Globus pallidus (tissue), 1 donor: ENCODE data around the gene GTF3C1.
"Not testable (repeated sequence)": the region's sequence is repeated elsewhere in the genome, so short reads cannot be mapped to it uniquely, and the experiment has no call there.

ENCODE experiments used
- DNase-seq: peaks from one replicate; pipeline ENCODE4 v3.0.0-alpha.2; 2015; ENCODE audit warnings: low spot score

Gene GTF3C1

GRCh38 chr16:27462200-27462845 lies 87.4 kb downstream of the GTF3C1 start:
- no peak for DNase-seq

GRCh38 chr16:27461483-27462171 lies 88.1 kb downstream of the GTF3C1 start:
- no peak for DNase-seq

- DNase-seq: no peak
Measured at GRCh38 chr16:27460663-27461482, 88.8 kb downstream of the GTF3C1 start.

GRCh38 chr16:27460213-27460612 lies 89.5 kb downstream of the GTF3C1 start:
- DNase-seq: no peak

- no peak for DNase-seq
Measured at GRCh38 chr16:27458987-27459688, 90.6 kb downstream of the GTF3C1 start.

- DNase-seq: no peak
Measured at GRCh38 chr16:27458258-27458657, 91.5 kb downstream of the GTF3C1 start.

GRCh38 chr16:27457605-27457900 lies 92.2 kb downstream of the GTF3C1 start:
- DNase-seq: not testable (repeated sequence)

GRCh38 chr16:27455700-27456099 lies 94.0 kb downstream of the GTF3C1 start:
- DNase-seq: no peak

- no peak for DNase-seq
Measured at GRCh38 chr16:27453494-27453825, 96.3 kb downstream of the GTF3C1 start.

- no peak for DNase-seq
Measured at GRCh38 chr16:27452569-27453493, 96.9 kb downstream of the GTF3C1 start.

GRCh38 chr16:27450196-27450549 lies 99.5 kb downstream of the GTF3C1 start:
- DNase-seq: no peak

- no peak for DNase-seq
Measured at GRCh38 chr16:27449434-27450195, 100.1 kb downstream of the GTF3C1 start.

- DNase-seq: no peak
Measured at GRCh38 chr16:27448532-27449433, 100.9 kb downstream of the GTF3C1 start.

GRCh38 chr16:27447301-27447700 lies 102.4 kb downstream of the GTF3C1 start:
- no peak for DNase-seq

- DNase-seq: no peak
Measured at GRCh38 chr16:27446721-27447120, 103.0 kb downstream of the GTF3C1 start.

- DNase-seq: no peak
Measured at GRCh38 chr16:27445502-27446175, 104.1 kb downstream of the GTF3C1 start.

GRCh38 chr16:27444470-27444869 lies 105.2 kb downstream of the GTF3C1 start:
- DNase-seq: no peak

GRCh38 chr16:27444015-27444414 lies 105.7 kb downstream of the GTF3C1 start:
- DNase-seq: no peak

- no peak for DNase-seq
Measured at GRCh38 chr16:27441998-27442397, 107.7 kb downstream of the GTF3C1 start.
